ENCODE measurements around the gene ICE2. TPM values are rescaled to one million over a fixed set of nuclear protein-coding genes. Genes with fewer than 3 reads are reported as not detected.
A peak's percentile ranks its signal among the peaks of the same experiment; 100 is the strongest.

ICE2 gene
- total RNA-seq, 2 donors from 2014 or later, result 89.4 to 99.7 TPM

- Mint-ChIP-seq H3K27ac (no peak overlapping the region), H3K9me3 (peaks cover under 1% of the 10 kb centered on the region), H3K36me3 (ENCODE audit: low read depth) (peaks cover 51% of the 10 kb centered on the region), H3K4me3 (no peak overlapping the region), H3K4me1 (peaks cover 58% of the 10 kb centered on the region), H3K27me3 (ENCODE audit: insufficient read depth) (peaks cover 58% of the 10 kb centered on the region)
- peak overlapping the region; percentile 33 for H3K27ac ChIP-seq (ENCODE audit: low read depth, low read length)
- peaks cover 26% of the 10 kb centered on the region for H3K4me1 ChIP-seq (ENCODE audit: control insufficient read depth, insufficient read depth, low read length)
- TF ChIP-seq CTCF (conservative IDR thresholded peaks at IDR 0.05), result no peak
- no peak overlapping the region for H3K9ac ChIP-seq (ENCODE audit: extremely low read depth, low read length, poor library complexity, severe bottlenecking)
- H3K4me3 ChIP-seq (ENCODE audit: low read length), result no peak overlapping the region
- H3K9me3 ChIP-seq (ENCODE audit: control insufficient read depth, low read length), result no peaks in the 10 kb centered on the region
- DNase-seq, result peak; percentile 22
- no peaks in the 10 kb centered on the region for H3K27me3 ChIP-seq (ENCODE audit: control insufficient read depth, insufficient read depth, low read length, poor library complexity, severe bottlenecking)
- H3K36me3 ChIP-seq (ENCODE audit: control insufficient read depth, insufficient read depth, low read length), result peaks cover 63% of the 10 kb centered on the region
- WGBS, 2 experiments (ENCODE audit: insufficient coverage in 1 of 2, insufficient read length in 1 of 2), result 86 to 95% methylated on average over 16 to 20 of the region's 20 CpGs
Observed at GRCh38 chr15:60371175-60372051, 107.5 kb downstream of the ICE2 start.

GRCh38 chr15:60370869-60371136 is 108.1 kb downstream of the ICE2 start:
- DNase-seq, result no peak
- no peak overlapping the region for H3K27ac Mint-ChIP-seq
- H3K4me3 Mint-ChIP-seq, result no peak overlapping the region
- Histone ChIP-seq H3K9ac (ENCODE audit: extremely low read depth, low read length, poor library complexity, severe bottlenecking) (no peak overlapping the region), H3K27ac (ENCODE audit: low read depth, low read length) (no peak overlapping the region), H3K4me3 (ENCODE audit: low read length) (no peak overlapping the region), H3K4me1 (ENCODE audit: control insufficient read depth, insufficient read depth, low read length) (peaks cover 25% of the 10 kb centered on the region), H3K27me3 (ENCODE audit: control insufficient read depth, insufficient read depth, low read length, poor library complexity, severe bottlenecking) (no peaks in the 10 kb centered on the region), H3K9me3 (ENCODE audit: control insufficient read depth, low read length) (no peaks in the 10 kb centered on the region), H3K36me3 (ENCODE audit: control insufficient read depth, insufficient read depth, low read length) (peaks cover 59% of the 10 kb centered on the region)
- H3K27me3 Mint-ChIP-seq (ENCODE audit: insufficient read depth), result peaks cover 59% of the 10 kb centered on the region
- H3K36me3 Mint-ChIP-seq (ENCODE audit: low read depth), result peaks cover 48% of the 10 kb centered on the region
- H3K9me3 Mint-ChIP-seq, result peaks cover 5% of the 10 kb centered on the region
- WGBS, 2 experiments (ENCODE audit: insufficient coverage in 1 of 2, insufficient read length in 1 of 2), result 100% methylated on average over 1 of the region's 1 CpG; no CpG with 5 or more reads in 1 of the 2 experiments
- peaks cover 54% of the 10 kb centered on the region for H3K4me1 Mint-ChIP-seq
- no peak for TF ChIP-seq CTCF (conservative IDR thresholded peaks at IDR 0.05)

GRCh38 chr15:60370105-60370868 is 108.7 kb downstream of the ICE2 start:
- H3K9me3 Mint-ChIP-seq, result peaks cover 7% of the 10 kb centered on the region
- H3K27me3 ChIP-seq (ENCODE audit: control insufficient read depth, insufficient read depth, low read length, poor library complexity, severe bottlenecking), result no peaks in the 10 kb centered on the region
- no peak overlapping the region for H3K4me3 ChIP-seq (ENCODE audit: low read length)
- no peak overlapping the region for H3K4me3 Mint-ChIP-seq
- H3K4me1 ChIP-seq (ENCODE audit: control insufficient read depth, insufficient read depth, low read length), result peaks cover 20% of the 10 kb centered on the region
- H3K27ac Mint-ChIP-seq, result no peak overlapping the region
- peaks cover 60% of the 10 kb centered on the region for H3K27me3 Mint-ChIP-seq (ENCODE audit: insufficient read depth)
- peaks cover 49% of the 10 kb centered on the region for H3K4me1 Mint-ChIP-seq
- H3K36me3 ChIP-seq (ENCODE audit: control insufficient read depth, insufficient read depth, low read length), result peaks cover 56% of the 10 kb centered on the region
- no peak for TF ChIP-seq CTCF (conservative IDR thresholded peaks at IDR 0.05)
- H3K9me3 ChIP-seq (ENCODE audit: control insufficient read depth, low read length), result peaks cover 4% of the 10 kb centered on the region
- peaks cover 44% of the 10 kb centered on the region for H3K36me3 Mint-ChIP-seq (ENCODE audit: low read depth)
- H3K9ac ChIP-seq (ENCODE audit: extremely low read depth, low read length, poor library complexity, severe bottlenecking), result no peak overlapping the region
- peak; percentile 30 for DNase-seq
- 87 to 94% methylated on average over 3 to 9 of the region's 9 CpGs for WGBS, 2 experiments (ENCODE audit: insufficient coverage in 1 of 2, insufficient read length in 1 of 2)
- H3K27ac ChIP-seq (ENCODE audit: low read depth, low read length), result no peak overlapping the region

Data from endodermal cell (in vitro differentiated cells).